ENCODE data around the gene ATG13.

The ATG13 gene

DNA sequence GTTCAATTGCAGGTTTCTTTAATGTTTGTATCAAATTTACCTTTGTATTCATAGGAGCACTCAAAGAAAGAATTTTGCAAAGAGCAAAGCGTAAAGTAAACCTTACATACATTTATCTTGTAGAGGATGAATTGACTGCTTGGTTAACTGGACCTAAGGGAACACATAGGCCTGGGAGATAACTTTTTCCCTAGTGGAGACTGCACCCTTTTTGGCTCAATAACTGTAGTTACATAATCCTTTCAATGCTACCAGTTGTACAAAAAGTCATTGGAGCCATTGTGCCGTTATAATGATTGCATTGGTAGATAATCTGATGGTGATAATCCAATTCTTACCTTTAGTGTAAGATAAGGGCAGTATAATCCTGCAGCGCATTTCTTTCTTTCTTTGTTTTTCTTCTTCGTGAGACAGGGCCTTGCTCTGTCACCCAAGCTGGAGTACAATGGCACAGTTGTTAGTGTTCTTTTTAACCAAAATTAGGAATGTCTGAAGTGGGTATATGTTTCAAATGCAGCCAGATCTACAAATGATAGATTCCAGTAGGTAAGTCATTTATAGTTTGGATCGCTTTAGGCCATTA, 18.3 kb downstream of the ATG13 start:
- H3K4me3 ChIP-seq (ENCODE audit: low read depth, low read length), result no peak overlapping the region
- no peak for DNase-seq (ENCODE audit: low read depth)
- TF ChIP-seq, protein P1, sequence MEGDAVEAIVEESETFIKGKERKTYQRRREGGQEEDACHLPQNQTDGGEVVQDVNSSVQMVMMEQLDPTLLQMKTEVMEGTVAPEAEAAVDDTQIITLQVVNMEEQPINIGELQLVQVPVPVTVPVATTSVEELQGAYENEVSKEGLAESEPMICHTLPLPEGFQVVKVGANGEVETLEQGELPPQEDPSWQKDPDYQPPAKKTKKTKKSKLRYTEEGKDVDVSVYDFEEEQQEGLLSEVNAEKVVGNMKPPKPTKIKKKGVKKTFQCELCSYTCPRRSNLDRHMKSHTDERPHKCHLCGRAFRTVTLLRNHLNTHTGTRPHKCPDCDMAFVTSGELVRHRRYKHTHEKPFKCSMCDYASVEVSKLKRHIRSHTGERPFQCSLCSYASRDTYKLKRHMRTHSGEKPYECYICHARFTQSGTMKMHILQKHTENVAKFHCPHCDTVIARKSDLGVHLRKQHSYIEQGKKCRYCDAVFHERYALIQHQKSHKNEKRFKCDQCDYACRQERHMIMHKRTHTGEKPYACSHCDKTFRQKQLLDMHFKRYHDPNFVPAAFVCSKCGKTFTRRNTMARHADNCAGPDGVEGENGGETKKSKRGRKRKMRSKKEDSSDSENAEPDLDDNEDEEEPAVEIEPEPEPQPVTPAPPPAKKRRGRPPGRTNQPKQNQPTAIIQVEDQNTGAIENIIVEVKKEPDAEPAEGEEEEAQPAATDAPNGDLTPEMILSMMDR (conservative IDR thresholded peaks at IDR 0.05; ENCODE audit: low read depth, low read length), result no peak

DNA sequence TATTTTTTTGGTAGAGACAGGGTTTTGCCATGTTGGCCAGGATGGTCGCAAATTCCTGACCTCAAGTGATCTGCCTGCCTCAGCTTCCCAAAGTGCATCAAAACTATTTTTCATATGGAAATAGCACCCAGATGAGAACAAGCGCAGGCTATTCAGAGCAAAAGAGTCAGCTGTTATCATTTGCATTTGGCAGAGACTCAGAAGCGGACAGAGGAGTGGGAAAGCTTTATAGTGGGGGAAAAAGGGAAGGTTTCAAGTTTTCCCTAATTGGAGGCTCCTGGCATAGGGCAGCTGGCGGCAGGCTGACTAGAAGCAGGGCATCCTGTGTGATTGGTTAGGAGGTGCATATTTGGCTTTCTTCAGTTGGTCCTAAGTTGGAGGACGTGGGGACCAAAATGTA, 20.2 kb downstream of the ATG13 start:
- DNase-seq (ENCODE audit: low read depth), result no peak
- TF ChIP-seq, protein P1 (conservative IDR thresholded peaks at IDR 0.05; ENCODE audit: low read depth, low read length), result no peak
- no peak overlapping the region for H3K4me3 ChIP-seq (ENCODE audit: low read depth, low read length)

DNA sequence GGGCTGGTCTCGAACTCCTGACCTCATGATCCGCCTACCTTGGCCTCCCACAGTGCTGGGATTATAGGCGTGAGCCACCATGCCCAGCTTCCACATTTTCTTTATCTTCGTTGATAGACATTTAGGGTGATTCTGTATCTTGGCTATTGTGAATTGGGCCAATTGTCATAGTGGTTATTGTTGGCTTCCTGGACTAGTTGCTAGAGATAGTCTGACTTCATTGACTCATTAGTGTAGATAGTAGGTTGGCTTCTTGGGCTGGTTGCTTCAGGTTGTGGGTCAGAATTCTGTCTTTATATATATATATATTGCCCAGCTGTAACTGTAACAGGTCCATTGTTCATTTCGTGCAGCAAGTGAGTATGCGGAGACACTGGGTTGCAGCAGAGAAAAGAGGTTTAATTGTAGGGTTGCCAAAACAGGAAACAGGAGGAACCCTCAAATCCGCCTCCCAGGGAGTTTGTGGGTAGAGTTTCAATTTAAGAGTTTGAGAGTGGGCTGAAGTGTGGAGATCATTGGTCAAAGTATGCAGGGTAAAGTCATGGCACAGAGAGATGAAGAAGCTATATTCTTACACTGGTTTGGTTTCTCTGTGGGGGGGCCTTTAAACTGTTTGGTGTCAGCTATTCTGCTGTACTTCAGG, 22.0 kb downstream of the ATG13 start:
- TF ChIP-seq, protein P1 (conservative IDR thresholded peaks at IDR 0.05; ENCODE audit: low read depth, low read length), result no peak
- no peak overlapping the region for H3K4me3 ChIP-seq (ENCODE audit: low read depth, low read length)

DNA sequence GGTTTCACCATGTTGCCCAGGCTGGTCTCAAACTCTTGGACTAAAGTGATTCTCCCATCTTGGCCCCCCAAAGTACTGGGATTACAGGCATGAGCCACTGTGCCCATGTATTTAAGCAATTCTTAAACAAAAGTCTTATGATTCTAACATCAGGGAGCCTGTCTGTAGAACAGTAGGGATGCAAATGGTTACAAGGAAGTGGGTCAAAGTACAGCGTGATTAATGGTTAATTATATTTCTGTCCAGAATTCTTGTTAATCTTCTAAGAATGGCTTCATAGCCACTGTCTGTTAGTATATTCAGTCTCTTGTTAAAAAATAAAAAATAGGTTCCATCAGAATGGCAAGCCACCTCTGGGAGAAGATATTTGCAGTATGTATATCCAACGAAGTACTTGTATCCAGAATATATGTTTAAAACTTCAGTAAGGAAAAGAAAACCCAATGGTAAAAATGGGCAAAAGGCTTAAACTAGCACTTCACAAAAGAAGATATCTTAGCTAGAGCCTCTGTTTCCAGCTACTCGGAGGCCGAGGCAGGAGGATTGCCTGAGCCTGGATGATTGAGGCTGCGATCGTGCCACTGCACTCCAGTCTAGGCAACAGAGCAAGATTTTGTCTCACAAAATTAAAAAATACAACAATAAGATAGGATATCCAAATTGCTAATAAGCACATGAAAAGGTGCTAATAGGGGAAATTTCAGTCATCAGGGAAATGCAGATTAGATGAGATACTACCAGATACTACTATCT, 22.9 kb downstream of the ATG13 start:
- H3K4me3 ChIP-seq (ENCODE audit: low read depth, low read length), result no peak overlapping the region
- no peak for DNase-seq (ENCODE audit: low read depth)
- TF ChIP-seq, protein P1 (conservative IDR thresholded peaks at IDR 0.05; ENCODE audit: low read depth, low read length), result no peak

More for the DNA sequence above, 22.0 kb downstream of the ATG13 start:
- DNase-seq (ENCODE audit: low read depth), result peak; percentile 42

DNA sequence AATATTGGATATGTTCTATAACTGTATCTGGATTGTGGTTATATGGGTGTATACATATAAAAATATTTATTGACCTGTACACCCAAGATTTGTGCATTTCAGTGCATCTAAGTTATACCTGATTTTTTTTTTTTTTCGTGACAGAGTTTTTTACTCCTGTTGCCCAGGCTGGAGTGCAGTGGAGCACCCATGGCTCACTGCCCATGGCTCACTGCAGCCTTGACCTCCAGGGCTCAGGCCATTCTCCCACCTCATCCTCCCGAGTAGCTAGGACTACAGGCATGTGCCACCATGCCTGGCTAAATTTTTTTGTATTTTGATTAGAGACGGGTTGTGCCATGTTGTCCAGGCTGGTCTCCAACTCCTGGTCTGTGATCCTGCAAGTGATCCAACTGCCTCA, 24.3 kb downstream of the ATG13 start:
- TF ChIP-seq, protein P1 (conservative IDR thresholded peaks at IDR 0.05; ENCODE audit: low read depth, low read length), result no peak
- H3K4me3 ChIP-seq (ENCODE audit: low read depth, low read length), result no peak overlapping the region
- DNase-seq (ENCODE audit: low read depth), result no peak

DNA sequence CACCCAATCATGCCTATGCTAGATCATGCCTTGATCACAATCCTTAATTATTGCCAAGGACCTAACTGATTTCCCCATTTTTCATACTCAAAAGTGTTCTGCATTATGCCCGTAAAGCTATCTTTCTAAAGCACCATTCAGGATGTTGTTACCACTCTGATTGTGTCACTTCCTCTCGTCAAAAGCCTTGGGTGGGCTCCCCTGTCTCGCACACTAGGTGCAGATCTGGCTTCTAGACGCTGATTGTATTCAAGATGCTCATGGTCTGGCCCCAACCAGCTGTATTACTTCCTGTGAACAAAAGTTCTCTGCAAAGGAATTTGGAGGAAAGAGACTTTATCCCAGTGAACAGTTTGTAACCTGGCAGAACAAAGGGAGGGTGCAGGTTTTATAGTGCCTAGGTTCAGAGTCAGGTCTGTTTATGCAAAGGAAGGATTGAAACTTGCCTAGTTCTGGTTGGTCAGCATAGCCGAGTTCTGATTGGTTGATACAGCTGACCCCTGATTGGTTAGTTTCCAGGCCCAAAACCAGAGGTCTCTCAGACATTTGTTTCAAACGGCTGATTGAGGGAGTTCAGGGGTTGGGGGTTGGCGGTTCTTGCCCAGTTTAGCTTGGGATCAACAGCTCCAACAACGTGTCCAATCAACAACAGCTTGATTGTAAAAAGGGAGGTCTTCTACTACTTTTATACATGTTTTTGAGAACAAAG, 25.4 kb downstream of the ATG13 start:
- DNase-seq (ENCODE audit: low read depth), result no peak
- TF ChIP-seq, protein P1 (conservative IDR thresholded peaks at IDR 0.05; ENCODE audit: low read depth, low read length), result no peak
- no peak overlapping the region for H3K4me3 ChIP-seq (ENCODE audit: low read depth, low read length)

Measured in choroid plexus epithelial cell (primary cell).